ENCODE measurements around the gene ADM5.

The ADM5 gene

DNA sequence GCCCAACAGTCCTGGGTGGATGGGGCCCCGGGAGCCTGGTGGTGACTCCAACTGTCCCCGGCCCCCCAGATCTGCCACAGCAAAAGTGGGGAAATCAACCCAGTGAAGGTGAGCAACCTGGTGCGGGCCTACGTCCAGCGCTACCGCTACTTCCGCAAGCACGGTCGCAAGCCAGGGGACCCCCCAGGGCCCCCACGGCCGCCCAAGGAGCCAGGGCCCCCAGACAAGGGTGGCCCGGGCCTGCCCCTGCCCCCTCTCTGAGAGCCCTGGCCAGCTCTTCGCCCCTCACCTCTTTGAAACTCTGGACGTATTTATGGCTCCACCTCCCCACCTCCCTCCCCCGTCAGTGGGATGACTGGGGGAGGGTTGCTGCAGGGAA, 31.3 kb upstream of the ADM5 start:
- DNase-seq (ENCODE audit: low read depth in 2 of 3, low spot score in 1 of 3): no peak

DNA sequence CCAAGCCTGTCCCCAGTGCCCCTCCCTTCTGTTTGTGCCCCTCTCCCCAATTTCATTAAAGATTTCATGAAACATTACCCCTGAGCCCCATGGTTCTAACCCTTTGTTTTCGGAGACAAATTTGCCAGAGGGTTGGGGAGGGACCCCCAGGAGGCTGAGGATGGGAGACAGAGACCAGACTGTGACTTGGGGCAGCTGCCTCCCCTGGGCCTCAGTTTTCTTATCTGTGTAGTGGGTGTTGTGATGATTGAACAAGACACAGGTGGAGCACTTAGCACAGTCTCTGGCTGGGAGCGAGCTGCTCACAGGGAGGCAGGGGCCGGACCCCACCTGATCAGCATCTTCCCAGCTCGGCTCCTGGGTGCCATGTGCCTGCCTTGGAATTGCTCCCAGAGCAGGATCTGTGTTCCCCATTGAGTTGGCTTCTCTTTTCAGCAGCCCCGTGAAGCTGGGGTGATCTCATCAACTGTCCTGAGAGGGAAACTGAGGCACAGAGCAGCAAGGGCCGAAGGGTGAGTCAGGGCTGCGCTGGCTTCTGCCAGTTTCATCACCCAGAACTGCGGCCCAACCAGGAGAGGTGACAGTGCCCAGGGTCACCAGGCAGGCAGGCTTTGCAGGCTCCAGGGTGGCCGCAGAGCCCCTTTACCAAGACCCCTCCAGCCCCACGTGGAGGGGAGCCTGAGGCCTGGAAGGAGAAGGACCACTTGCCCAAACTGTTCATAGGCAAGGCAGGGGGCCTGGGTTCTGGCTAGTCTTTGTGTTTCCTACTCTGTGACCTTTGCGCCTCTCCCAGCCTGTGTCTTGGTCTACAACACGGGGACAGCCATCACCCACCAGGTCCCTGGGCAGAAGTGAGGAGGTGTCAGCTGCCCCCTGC, 30.6 kb upstream of the ADM5 start:
- no peak for DNase-seq (ENCODE audit: low read depth in 2 of 3, low spot score in 1 of 3)

DNA sequence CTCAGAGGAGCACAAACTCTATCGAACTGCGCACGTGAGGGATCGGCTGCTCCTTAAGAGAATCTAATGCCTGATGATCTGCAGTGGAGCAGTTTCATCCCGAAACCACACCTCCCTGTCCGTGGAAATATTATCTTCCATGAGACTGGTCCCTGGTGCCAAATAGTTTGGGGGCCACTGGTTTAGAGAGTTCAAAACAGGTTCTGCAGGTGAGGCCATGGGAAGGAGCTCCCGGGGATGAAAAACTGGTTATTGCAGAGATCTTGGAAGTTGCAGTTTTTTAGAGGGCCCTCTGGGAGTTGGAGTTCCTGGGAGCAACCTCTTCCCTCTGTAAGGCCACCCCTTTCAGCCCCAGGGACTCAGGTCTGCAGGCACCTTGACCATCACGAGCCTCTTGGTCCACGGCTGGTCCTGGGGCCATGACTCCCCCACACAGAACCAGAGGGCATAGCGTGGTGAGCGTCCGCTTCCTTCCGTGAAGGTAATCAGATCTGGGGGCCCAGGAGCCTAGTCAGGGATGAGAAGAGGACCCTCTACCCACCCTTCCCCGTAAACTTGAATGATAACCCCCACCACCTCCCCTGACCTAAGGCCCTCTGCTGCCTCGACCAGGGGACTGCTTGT, 28.9 kb upstream of the ADM5 start:
- no peak for DNase-seq (ENCODE audit: low read depth in 2 of 3, low spot score in 1 of 3)

DNA sequence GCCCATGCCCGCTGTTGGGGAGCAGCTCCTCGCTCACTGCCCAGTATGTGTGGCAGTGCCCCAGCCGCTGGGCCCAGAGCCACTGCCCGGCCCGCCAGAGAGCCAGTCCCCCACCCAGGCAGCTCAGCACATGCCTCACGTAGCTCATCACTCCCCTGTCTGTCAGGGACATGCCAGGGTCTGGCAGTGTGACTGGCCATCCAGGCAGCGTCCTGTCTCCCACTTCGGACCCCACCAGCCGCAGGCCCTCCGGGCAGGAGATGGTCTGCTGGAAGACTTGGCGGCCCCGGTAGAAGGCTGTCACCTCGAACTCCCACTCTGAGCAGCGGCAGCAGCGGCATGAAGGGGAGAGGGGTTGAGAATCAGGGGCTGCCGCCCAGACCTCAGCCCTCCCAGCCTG, 27.4 kb upstream of the ADM5 start:
- DNase-seq (ENCODE audit: low read depth in 2 of 3, low spot score in 1 of 3): no peak

DNA sequence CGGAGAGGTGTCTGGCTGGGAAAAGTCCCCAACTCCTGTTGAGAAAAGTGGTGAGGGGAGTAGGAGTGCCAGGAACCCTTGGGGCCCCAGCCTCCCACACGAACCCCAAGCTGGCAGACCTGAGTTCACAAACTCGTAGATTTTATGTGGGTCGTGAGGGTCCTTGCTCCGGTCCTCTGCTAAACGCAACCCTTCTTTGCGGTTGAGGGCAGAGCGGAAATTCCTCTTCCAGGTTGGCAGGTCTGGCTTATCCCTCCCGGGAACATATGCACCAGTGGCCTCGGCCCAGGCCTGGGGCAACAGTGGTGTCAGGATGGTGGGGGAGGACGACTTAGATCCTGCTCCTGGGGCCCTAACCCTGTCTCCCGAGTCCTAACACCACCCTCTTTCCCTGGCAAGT, 26.2 kb upstream of the ADM5 start:
- DNase-seq (ENCODE audit: low read depth in 2 of 3, low spot score in 1 of 3): no peak

DNA sequence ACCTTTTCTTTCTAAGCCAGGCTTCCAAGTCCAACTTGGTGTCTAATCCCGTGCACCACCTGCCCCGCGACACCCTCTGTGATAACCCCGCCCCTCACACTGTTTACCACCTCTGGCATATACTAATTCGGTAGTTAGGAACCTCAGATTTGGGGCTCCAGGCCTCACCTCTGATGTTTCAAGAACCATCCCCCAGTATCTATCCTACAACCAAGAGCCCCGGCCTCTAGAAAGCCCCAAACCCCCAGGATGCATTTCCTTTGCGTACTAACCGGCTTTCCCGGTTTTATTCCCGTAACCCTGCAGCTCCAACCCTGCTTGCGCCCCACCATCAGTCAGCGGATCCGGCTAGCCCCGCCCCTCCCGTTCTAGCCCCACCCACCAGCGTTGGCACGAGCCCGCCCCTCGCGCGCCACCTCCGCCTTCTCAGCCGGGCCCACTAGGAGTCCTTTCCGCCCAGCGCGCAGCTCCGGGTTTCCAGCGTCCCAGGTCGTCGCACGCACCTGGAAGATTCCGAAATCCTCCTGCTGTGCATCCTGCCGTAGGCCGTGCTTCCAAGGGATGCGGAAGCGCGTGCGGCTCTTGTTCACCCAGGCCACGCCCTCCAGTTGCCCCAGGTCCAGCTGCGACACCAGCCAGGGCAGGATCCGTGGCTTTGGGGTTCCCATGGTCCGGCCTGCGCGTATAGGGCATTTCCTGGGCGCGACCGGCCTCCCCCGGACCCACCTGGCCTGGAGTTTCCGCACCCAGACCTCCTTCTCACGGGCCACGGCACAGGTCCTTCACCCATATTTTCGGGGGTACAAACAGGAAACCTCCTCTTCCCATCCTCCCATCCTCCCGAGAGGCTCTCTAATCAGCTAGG, 25.0 kb upstream of the ADM5 start:
- DNase-seq (ENCODE audit: low read depth in 2 of 3, low spot score in 1 of 3): peak; percentile 82 to 94 (median 92)

DNA sequence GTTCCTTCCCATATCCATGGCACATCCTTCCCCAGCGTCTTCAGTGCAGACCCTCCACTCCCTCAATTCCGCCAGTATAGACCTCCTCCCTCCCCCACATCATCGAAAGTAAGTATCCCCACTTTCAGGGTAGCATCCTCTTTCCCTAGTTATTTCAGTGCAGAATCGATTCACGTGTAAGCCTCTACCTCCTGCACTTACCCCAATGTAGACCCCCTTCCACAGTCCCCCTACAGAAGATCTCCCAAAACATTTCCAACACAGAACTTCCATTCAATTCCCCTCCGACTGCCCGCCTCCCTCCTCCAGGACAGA, 24.4 kb upstream of the ADM5 start:
- no peak for DNase-seq (ENCODE audit: low read depth in 2 of 3, low spot score in 1 of 3)

DNA sequence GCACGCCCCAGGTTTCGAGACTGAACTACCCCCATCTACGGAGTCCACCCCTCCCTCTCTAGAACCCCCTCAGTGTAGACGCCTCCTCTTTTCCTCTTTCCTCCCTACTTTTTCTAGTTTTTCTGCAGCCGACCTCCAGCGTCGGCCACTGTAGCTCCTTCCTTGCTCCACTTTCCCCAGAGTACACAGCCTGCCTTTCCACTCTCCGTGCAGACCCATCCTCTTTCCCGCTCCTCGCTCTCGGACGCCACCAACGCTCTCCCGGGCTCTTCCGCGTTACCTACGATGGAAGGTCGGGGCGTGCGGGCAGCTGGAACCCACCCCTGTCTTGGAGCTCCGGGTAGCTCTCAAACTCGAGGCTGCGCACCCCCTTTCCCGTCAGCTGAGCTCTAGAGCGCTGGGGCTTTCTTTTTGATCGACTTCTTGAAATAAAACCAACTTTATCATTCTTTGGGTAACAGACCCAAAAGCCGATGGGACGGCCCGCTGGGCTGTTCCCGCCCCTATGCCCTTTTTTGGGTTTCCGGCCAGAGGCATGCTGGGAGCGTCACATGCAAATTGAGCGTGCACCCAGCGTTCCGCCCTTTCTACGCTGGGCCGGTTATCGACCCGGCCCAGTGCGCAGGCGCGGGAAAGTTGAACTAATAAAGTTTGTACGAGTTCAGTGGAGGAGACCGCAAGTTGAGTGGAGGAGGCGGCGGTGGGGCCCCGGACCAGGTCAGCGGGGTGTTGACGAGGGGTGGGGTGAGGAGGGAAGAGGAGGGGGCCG, 23.9 kb upstream of the ADM5 start, which contains the start of the genes BCL2L12 and IRF3:
TSS of gene BCL2L12 (plus strand) at position 583 of the 769 bp plus-strand sequence. CDS start 760 bp downstream, outside the sequence.
TSS of gene IRF3 (minus strand) at position 507 of the 769 bp plus-strand sequence. CDS start 1,019 bp downstream, outside the sequence.
- DNase-seq (ENCODE audit: low read depth in 2 of 3, low spot score in 1 of 3): peak; percentile 98 to 99 (median 99)

DNA sequence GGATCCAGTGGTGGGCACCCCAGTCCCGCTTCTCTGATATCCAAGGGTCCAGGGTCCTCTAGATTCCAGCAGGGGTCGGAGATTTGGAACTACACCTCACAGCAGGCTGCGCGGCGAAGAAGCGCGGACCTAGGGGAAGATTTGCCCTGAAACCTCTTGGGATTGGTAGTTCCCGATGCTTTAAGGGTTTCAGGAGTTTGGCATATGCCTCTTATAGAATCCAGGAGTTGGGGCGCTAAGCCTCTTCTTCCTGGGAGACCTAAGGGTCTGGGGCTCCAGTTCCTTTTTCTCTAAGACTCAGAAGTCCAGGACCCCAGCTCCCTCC, 23.3 kb upstream of the ADM5 start:
- no peak for DNase-seq (ENCODE audit: low read depth in 2 of 3, low spot score in 1 of 3)

DNA sequence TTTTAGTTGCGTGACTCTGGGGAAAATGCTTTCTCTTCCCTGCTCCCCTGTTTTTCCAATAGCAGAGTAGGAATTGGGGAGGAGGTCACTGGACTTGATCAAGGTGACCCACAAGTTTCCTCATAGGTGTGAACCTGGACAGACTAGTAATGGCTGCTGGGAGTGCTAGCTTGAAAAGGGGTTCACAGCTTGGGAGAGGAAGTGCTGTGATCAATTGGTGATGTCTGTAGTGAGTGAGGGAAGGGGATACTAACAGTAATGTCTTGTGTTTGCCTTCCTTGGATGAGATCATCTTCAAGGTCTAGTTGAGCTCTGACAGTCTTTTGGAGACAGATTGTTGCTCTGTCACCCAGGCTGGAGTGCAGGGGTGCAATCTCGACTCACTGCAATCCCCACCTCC, 21.9 kb upstream of the ADM5 start:
- no peak for DNase-seq (ENCODE audit: low read depth in 2 of 3, low spot score in 1 of 3)

DNA sequence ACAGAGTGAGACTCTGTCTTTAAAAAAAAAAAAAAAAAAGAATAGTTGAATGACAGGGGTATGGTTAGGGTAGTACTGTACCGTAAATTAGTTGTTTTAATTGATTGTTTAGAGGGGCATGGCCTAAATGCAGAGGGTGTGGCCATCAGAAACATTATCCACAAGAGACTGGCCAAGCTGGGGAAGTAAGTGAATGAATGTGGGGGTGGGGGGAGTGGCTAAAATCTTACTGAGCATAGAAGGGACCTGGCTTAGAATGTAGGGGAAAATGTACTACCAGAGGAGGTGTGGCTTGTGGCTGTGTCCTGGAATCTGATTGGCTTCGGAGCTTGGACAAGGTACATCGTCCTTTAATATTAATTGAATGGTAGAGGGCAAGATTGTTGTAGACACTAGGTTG, 19.9 kb upstream of the ADM5 start:
- no peak for DNase-seq (ENCODE audit: low read depth in 2 of 3, low spot score in 1 of 3)

DNA sequence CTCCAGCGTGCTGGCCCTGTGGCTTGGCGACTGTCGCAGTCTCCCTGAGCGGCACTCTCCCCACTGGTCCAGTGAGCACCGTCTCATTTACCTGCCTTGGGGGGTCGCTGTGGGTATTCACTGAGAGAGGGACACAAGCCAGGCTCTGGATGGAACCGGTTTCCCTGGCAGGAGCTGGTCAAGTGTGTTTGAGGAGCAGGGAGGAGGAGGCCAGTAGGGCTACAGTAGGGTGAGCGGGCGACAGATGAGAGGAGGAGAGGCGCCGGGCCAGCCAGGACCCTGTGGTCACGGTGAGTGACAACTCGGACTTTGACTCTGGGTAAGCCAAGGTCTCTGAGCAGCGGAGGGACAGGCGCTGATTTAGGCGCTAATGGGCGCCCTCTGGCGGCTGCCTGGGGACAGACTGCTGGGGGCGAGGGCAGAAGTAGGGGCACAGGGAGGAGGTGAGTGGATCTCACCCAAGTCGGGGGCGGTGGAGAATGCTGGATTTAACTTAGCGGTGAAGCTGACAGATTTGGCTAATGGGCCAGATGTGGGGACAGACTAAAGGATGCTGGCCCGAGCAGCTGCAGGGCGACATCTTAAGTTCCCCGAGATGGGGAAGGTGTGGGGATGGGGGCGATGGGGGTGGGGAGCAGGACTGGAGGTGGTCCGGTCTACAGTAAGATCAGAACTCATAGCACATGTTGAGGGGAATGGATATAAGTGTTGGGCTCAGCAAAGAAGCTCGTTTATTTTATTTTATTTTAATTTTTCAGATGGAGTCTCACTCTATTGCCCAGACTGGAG, 17.1 kb upstream of the ADM5 start:
- peak in 2 of 3 donors; percentile 68 to 77 for DNase-seq (ENCODE audit: low read depth in 2 of 3, low spot score in 1 of 3)

DNA sequence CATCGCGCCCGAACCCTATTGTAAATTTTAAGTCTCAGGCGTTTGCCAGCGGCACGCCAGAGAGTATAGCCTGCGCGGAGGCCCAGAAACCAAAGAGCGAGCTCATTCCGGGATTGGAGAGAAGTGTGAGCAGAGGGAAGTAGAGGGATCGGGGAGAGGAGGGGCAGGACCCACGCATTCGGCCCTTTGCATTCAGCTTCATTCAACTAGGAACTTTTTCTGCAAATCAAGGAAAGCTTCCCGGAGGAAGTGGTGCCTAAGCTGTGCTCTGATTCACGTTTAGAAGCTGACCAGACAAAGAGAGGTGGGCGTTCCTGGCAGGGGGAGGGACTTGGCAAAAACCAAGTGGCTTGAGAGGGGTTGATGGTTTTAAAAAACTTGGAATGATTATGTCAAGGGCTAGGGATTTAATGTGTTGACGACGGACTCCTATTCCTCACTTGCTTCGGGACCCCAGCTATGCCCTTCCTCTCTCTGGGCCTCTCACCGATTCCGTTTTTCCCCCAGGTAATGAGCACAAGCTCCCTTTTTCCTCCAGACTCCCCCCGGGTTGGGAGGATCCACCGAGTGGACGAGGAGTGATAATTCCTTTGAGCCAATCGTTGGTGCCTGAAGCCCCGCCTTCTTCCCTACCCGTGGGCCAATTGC, 13.1 kb upstream of the ADM5 start:
- peak in 1 of 3 donors; percentile 66 for DNase-seq (ENCODE audit: low read depth in 2 of 3, low spot score in 1 of 3)

DNA sequence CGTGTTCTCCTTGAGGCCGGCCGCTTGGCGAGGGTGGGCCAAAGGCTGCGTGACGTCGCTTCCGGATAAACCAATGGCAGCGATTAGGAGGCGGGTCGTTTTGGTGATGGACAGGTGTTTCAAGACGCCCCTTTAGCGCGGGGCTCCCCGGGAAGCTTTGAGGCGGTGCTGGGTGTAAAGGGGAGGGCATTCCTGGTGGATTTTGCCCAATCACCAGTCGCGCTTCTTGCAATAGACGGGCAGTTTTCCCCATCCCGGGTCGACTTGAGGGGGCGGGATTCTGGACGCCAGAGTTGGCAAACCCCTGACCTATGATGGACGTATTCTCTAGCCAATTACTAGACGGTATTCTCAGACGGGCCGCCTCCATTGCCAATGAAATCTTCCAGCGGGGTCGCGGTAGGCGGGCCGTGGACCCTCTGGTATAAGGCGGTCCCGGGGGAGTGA, 12.6 kb upstream of the ADM5 start:
- DNase-seq (ENCODE audit: low read depth in 2 of 3, low spot score in 1 of 3): peak; percentile 99 to 100 (median 99)

DNA sequence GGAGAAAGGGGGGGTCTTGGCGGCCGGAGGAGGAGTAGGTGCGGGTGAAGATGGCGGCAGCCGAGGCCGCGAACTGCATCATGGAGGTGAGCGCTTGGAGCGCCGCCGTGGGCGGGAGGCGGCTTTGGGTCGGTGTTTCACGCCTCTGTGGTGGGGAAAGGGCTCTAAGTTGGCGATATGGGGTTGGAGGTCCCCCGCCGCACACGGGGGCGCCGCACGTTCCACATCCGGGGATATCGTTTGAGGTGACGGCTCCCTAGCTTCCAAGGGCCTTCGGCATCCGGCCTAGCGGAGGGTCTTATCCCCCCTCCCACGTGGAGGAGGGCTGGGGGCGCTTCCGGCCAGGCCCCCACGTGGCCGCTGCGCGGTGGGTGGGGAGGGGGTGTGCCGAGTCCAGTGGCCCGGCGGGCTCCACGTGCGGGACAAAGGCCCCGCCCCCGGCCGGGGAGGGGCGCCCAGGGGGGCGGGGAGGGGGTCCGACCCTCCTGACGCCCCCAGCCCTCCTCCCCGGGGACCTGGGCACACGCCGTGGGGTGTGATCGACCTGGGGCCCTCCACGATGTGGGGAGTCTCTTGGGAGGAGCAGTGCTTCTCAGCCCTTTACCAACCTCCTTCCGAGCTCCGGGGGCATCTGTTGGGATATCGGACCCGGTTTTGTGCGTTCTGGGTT, 12.0 kb upstream of the ADM5 start, which contains the start of gene PRMT1:
TSS of gene PRMT1 (plus strand) at position 41 of the 670 bp plus-strand sequence. CDS start at position 51, 10 bp downstream.
- peak in 1 of 3 donors; percentile 55 for DNase-seq (ENCODE audit: low read depth in 2 of 3, low spot score in 1 of 3)

DNA sequence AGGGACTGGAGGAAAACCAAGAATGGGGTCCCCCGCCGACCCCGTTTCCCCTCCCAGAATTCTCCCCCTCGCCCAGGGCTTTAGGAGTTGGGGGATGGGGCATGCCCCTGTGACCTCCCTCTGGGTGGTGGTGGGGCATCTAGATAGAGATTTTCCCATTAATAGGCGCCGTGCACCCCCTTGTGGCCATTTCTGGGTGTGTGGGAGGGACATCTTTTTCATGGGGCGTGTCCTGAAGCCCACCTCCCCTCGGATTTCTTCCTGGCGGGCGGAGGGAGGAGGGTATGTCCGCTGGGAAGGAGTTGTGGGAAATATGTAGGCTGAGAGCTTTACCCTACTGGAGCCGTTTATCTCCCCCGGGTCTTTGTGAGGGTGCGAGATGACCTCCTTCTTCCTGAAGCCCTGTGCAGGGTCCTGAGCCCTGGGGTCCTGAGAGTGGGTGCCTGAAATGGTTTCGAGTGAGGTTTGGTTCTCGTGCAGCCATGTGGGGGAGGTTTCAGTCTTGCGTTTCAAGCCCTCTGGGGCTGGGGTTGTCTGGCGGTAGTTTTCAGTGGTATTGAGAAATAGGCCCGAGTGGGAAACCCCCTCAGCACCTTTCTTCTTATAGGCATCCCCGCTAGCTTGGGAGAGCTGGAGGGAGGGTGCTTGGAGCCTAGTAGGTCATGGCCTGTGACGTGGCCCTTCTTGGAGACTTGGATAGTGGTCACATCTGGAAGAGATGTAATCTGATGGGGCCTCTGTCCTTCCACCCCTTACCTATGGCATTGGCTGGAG, 11.3 kb upstream of the ADM5 start:
- DNase-seq (ENCODE audit: low read depth in 2 of 3, low spot score in 1 of 3): peak; percentile 76 to 82 (median 76)

DNA sequence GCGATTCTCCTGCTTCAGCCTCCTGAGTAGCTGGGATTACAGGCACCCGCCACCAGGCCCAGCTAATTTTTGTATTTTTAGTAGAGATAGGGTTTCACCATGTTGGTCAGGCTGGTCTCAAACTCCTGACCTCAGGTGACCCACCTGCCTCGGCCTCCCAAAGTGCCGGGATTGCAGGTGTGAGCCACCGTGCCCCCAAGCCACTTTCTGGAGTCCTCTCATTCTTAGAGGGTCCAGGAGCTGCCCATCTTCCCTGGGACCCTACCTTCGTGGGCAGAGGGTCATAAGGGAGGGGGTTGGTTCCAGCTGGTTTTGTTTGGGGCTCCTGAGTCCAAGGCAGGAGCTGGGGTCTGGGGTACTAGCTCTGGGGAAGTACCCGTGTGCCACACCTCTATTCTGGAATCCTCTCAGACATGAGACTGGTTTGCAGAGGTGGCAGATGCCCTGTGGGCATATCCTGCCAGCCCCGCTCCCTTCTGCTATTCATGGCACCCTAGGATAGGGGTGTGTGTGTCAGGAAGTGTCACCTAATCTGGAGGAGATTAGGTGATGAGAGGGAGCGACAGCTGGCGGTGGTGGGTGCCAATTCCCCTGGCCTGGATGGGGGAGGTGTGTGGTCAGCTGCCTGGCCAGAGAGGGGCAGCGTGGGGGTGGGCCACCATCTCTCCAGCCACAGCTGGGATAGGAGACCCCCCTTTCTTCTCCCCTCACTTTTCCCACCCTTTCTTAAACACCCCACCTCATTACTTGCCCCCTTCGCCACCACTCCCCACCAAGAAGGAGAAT, 10.2 kb upstream of the ADM5 start:
- no peak for DNase-seq (ENCODE audit: low read depth in 2 of 3, low spot score in 1 of 3)
